Left ventricle myocardium inferior (tissue), 1 donor: ENCODE measurements around the gene AUTS2. TPM values are rescaled to one million over a fixed set of nuclear protein-coding genes. Genes with fewer than 3 reads are reported as not detected.

ENCODE experiments used
- DNase-seq: peaks from one replicate; pipeline ENCODE4 v3.0.0-alpha.2; 2020
- H3K27ac ChIP-seq: fragments of 200-600 bp; replicated peaks from 2 replicates; pipeline ENCODE4 v1.8.0; 2021
- H3K27me3 ChIP-seq: fragments of 200-600 bp; 2 replicates; pipeline ENCODE4 v1.8.0; 2021; ENCODE audit warnings: low read depth
- H3K36me3 ChIP-seq: fragments of 200-600 bp; 2 replicates; pipeline ENCODE4 v1.8.0; 2021
- H3K4me1 ChIP-seq: fragments of 200-600 bp; 2 replicates; pipeline ENCODE4 v1.8.0; 2021
- H3K4me3 ChIP-seq: fragments of 200-600 bp; 2 replicates; pipeline ENCODE4 v1.8.0; 2021; ENCODE audit warnings: mild to moderate bottlenecking, moderate library complexity
- H3K9me3 ChIP-seq: fragments of 200-600 bp; replicated peaks from 2 replicates; pipeline ENCODE4 v1.8.0; 2021
- intact Hi-C: fragments of 100-400 bp; cut with micrococcal nuclease; formaldehyde crosslinking; loops from one replicate; pipeline ENCODE4 v1.11.0; 2022
- total RNA-seq: library from RNA; stranded (reverse); fragmentation: NEBNext Ultra II Directional; extraction: Animal tissue kit (Norgen Biotek cat#: 25700); gene quantifications from one replicate; pipeline ENCODE4 v1.2.1, GENCODE V29; 2021
- TF ChIP-seq, protein P1 (sequence below): fragments of 200-600 bp; IDR thresholded peaks from 2 replicates; pipeline ENCODE4 v1.8.0; 2021; ENCODE audit warnings: antibody characterized with exemption, mild to moderate bottlenecking, borderline replicate concordance
- donor health status: DM: no; HTN: yes; CAD: no; lungs with severe emphysema.

The AUTS2 gene
- total RNA-seq, 1 donor from 2014 or later: 10.5 TPM

DNA sequence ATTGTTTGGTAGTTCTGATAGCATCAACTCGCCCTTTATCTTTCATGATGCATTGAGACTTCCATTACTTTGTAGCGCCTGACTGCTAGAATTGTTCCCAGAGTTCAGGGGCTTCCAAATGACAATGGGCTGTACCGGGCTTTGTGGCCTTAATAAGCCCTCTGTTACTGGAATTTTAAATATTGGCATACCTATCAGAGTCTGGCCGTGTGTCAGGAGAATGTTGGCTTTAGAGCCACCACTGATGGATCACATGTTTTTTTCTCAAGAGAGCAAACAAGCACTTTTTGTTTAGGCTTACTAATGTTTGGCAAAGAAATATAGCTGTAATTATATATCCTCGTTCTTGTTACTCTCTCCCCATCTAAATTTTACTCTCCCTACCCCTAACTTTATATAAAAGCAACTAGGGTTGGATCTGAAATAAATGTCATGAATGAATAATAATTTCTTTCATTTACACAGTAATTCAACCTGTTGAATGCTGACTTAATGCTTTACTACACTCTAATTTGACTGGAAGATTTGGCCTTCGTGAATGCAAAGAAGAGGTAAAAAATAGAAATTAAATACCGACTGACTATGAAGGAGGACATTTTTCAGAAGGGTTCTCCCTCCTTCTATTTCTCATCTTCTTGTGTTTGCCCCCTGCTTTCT lies 396.7 kb downstream of the AUTS2 start:
- H3K27ac ChIP-seq: no peak overlapping the region
- H3K27me3 ChIP-seq: no peaks in the 10 kb centered on the region
- TF ChIP-seq, protein P1, sequence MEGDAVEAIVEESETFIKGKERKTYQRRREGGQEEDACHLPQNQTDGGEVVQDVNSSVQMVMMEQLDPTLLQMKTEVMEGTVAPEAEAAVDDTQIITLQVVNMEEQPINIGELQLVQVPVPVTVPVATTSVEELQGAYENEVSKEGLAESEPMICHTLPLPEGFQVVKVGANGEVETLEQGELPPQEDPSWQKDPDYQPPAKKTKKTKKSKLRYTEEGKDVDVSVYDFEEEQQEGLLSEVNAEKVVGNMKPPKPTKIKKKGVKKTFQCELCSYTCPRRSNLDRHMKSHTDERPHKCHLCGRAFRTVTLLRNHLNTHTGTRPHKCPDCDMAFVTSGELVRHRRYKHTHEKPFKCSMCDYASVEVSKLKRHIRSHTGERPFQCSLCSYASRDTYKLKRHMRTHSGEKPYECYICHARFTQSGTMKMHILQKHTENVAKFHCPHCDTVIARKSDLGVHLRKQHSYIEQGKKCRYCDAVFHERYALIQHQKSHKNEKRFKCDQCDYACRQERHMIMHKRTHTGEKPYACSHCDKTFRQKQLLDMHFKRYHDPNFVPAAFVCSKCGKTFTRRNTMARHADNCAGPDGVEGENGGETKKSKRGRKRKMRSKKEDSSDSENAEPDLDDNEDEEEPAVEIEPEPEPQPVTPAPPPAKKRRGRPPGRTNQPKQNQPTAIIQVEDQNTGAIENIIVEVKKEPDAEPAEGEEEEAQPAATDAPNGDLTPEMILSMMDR: no peak
- no peaks in the 10 kb centered on the region for H3K36me3 ChIP-seq
- intact Hi-C loops: no loop called here
- DNase-seq: no peak
- no peak overlapping the region for H3K4me3 ChIP-seq
- peaks cover 20% of the 10 kb centered on the region for H3K4me1 ChIP-seq
- H3K9me3 ChIP-seq: no peaks in the 10 kb centered on the region

DNA sequence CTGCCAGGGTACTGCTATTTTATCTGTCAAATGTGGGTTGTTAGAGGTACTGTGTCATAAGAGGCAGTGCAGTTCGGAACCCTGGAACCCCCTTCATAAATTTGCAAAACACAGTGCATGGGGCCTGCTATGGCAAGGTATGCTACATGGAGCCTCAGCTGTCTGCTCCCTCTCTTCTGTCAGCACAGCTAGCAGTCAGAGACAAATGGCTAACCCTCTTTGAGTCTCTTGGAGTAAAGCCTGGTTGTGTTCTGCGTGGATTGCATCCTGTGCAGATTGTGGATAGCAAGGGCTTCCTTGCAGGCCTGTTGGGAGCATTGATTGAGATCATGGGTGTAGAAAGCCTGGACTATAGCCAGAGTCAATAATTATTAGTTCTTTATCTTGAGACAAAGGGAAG lies 397.8 kb downstream of the AUTS2 start:
- H3K9me3 ChIP-seq: no peaks in the 10 kb centered on the region
- peaks cover 26% of the 10 kb centered on the region for H3K4me1 ChIP-seq
- no peaks in the 10 kb centered on the region for H3K27me3 ChIP-seq
- H3K36me3 ChIP-seq: no peaks in the 10 kb centered on the region
- TF ChIP-seq, protein P1: no peak
- H3K27ac ChIP-seq: no peak overlapping the region
- H3K4me3 ChIP-seq: no peak overlapping the region
- DNase-seq: no peak
- intact Hi-C loops: no loop called here

DNA sequence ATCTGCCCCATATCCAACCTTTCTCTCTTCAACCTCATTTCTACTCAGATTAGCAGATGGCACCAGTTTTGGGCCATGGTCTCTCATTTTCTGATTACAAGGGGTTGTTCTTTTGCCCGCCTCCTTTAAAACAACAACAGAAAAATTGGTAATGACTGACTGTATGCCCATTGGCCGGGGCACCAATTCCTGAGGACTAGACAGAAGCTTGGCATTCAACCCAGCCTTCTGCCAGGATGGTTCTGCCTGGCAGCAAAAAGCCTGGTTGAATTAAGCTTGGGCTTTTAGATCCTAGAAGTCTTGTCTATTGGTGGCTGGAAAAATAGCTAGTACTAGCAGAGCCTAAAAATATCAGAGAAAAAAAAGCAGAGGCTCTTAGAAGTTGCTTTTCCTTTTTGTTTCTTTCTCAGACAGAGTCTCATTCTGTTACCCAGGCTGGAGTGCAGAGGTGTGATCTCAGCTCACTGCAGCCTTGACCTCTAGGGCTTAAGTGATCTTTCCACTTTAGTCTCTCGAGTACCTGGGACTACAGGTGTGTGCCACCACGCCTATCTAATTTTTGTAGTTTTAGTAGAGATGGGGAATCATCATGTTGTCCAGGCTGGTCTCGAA lies 402.6 kb downstream of the AUTS2 start:
- H3K4me3 ChIP-seq: no peak overlapping the region
- no peak for DNase-seq
- H3K27me3 ChIP-seq: no peaks in the 10 kb centered on the region
- no peaks in the 10 kb centered on the region for H3K36me3 ChIP-seq
- intact Hi-C loops: no loop called here
- peaks cover 20% of the 10 kb centered on the region for H3K4me1 ChIP-seq
- H3K9me3 ChIP-seq: no peaks in the 10 kb centered on the region
- no peak overlapping the region for H3K27ac ChIP-seq
- TF ChIP-seq, protein P1: no peak

DNA sequence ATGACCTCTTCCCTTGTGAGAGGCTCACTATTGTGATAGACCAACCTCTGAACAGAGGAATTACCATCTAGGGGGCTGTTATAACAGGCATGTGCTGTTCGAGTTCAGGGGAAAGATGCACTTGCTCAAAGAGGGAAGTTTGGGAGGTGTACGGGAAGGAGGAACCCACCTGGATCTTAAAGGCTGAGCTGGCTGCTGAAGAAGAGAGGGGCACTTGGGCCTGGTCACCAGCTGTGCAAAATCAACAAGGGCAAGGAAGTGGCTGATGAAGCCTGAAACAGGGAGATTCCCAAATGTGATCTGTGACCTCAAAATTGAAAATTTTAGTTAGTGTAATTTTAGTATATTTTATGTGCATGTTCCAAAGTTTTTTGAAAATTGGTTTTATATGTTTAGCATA lies 407.2 kb downstream of the AUTS2 start:
- Histone ChIP-seq H3K27ac (no peak overlapping the region), H3K4me3 (no peak overlapping the region), H3K9me3 (no peaks in the 10 kb centered on the region), H3K36me3 (no peaks in the 10 kb centered on the region), H3K27me3 (no peaks in the 10 kb centered on the region), H3K4me1 (peaks cover 26% of the 10 kb centered on the region)
- intact Hi-C loops: no loop called here
- TF ChIP-seq, protein P1: no peak
- DNase-seq: no peak

DNA sequence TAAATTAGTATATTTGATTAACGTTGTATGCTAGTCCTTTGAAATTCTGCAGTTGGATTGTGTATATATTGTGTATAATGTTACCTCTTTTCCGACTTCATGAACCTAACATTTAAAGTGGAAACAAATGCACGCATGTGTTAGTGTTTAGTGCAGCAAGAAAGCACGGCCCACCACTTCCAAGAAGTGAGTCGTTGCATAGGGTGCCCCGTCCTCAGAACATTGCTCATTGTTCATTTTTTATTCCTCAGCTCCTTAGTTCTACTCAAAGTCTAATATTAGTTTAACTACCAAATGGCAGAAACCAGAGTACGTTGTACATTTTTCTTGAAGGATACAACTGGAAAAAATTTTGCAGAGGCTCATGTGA lies 407.6 kb downstream of the AUTS2 start:
- H3K27ac ChIP-seq: no peak overlapping the region
- H3K4me3 ChIP-seq: no peak overlapping the region
- H3K4me1 ChIP-seq: peaks cover 23% of the 10 kb centered on the region
- H3K36me3 ChIP-seq: no peaks in the 10 kb centered on the region
- TF ChIP-seq, protein P1: no peak
- DNase-seq: no peak
- H3K9me3 ChIP-seq: no peaks in the 10 kb centered on the region
- intact Hi-C loops: no loop called here
- no peaks in the 10 kb centered on the region for H3K27me3 ChIP-seq
